Activated CD8-positive, alpha-beta memory T cell treated with anti-CD3 and anti-CD28 coated beads for 24 hours (primary cell): ENCODE measurements around the gene ONECUT3.
A peak's percentile ranks its signal among the peaks of the same experiment; 100 is the strongest.

Experiments used
- DNase-seq: peaks from one replicate; pipeline ENCODE4 v3.0.0-alpha.2; 2020

Gene ONECUT3

DNA sequence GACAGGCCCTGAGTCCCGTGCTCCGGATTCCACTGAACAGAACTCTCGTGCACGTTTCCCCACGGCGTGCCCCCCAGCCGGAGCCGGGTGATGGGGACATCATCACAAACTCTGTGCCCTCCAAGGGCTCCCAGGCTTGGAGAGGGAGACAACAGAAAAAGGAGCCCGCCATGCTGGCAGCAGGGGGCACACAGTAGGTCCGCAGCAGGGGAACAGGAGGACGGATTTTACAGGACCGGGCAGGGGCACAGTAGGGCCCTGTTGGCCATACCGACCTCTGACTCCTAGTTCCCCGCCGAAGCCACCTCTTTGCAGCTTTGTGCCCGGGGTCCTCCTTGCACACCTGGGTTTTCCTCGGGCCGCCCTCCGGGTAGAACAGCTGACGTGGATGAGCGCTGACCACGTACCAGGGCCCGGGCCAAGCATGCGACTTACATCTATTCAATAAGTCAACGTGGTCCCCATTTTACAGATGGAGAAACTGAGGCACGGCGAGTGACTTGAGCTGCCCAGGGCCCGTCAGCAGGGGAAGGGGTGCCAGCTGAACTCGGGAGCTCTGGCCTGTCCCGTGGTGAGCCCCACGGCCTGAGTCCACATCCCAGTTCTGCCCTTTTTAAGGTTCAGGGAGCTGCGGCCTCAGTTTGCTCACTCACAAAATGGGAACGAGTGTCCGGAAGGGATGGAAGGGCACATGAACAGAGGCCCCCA, 10.2 kb upstream of the ONECUT3 start:
- DNase-seq: no peak

- DNase-seq: no peak
Observed at GRCh38 chr19:1744133-1744665, 9.1 kb upstream of the ONECUT3 start.

DNA sequence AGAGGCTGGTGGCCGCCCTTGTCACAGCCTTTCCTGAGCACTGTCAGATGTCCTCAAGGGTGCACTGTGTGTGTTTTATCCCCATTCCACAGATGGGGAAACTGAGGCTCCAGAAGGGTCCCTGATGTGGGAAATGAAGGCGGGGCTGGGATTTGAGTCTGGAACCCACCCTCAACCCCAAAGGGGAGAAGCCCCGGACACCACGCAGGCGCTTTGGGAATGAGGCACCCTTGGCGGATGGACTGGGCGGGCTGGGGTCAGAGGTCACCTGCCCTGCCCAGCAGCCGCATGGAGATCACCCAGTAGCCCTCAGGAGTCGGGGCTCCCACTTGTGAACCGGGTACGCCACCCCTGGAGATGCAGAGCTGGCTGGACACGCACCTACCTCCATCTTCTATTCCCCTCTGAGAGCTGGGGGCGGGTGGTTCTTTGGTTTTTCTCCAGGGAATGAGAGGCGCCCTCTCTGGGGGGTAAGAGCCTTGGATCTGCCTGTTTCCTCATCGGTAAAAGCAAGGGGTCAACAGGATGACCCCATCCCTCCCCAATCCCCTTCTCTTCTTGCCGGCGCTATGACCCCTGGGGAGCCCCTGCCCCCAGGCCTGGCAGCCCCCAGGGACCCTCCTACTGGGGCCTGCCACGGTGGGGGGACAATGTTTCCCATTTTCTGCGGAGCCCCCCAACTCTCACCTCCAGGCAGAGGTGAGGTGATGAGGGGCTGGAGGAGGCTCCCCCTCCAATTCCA, 8.3 kb upstream of the ONECUT3 start:
- DNase-seq: no peak

DNA sequence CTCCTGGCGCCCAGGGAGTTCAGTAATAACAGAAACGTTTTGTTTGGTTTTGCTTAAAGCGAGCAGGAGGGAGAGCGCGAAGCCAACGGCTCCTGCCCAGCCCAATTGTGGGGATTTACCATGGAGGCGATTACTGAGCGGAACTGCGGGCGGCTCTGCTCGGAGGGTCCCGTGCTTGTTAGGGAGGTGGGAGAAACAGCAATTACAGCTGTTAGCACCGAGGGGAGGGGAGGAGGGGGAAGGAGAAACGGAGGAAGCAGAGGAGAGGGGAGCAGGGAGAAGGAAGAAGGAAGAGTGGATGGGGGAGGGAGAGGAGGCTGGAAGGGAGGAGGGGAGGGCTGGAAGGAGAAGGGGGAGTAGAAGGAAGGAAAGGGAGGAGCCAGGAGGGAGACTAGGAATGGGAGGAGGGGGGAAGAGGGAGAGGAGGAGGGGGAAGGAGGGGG, 7.7 kb upstream of the ONECUT3 start:
- DNase-seq: no peak

DNA sequence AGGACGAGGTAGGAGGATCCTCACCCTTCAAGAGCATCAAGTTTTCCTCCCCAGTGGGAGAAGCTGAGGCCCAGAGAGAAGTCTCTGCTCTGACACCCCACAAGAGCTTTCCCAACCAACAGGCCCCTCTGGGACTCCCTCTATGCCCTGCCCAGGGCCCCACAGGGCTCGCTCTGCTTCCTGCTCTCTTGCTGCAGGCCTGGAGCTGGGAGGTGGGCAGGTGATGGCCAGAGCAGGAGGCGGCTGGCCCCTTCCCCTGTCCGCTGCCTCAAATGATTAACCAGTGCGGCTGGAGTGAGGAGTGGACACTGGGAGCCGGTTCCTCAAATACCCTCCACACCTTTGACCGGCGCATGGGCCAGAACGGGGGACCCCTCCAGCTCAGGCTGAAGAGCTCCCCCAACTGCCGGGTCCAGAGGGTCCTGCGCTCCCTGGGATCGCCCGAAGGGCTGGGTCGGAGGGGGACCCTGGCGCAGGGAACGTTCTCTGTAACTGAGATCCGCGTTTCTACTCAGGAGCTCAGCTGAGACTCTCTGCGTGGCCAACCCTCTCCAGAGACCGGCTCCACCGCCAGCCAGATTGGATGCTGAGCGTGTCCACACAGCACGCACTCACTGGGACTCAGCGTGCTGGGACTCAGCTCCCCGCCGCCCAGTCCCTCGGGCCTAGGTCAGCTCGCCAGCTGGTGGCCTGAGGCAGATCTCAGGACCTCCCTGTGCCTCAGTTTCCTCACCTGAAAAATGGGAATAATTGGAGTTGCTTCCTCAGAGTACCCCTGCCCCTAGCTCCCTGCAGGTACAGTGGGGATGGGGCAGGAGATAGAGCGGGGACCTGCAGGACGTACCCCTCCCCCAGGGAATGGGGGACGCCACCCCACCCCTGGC, 6.7 kb upstream of the ONECUT3 start:
- peak; percentile 59 for DNase-seq

DNA sequence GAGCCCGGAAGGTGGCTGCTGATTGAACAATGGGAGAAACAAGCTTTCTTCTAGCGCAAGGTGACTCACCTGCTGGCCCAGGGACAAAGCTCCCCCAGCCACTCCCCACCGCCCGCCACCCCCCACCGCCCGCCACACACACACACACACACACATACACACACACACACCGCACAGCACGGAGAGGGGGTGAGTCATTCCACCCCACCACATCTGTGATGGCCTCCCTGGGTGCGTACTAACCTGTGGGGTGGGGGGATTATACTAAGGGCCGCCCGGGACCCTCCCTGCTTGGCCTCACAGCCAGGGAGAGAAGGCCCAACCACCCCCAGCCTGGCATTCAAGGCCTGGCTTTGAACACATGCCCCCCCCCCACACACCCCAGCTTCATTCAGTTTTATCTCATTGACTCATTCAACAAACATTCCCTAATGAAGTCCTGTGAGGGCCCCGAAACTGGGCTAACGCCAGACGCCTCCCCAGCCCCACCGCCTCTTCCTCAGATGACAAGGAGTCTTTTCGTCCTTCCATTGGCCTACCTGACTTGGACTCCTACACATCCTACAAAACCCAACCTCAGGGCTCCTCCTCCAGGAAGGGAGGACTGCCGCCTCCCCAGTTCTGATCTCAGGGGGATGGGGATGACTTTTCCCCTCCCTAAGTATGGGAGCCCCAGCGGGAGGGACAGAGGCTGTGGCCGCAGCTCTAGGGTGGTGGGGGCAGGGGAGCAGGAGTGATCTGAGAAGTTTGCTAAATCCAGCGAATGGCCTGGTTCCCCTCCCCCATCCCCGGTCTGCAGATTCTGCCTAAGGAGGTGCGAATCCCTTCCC, 5.8 kb upstream of the ONECUT3 start:
- DNase-seq: peak; percentile 68

GRCh38 chr19:1748115-1748872, 5.0 kb upstream of the ONECUT3 start:
- peak; percentile 59 for DNase-seq

DNA sequence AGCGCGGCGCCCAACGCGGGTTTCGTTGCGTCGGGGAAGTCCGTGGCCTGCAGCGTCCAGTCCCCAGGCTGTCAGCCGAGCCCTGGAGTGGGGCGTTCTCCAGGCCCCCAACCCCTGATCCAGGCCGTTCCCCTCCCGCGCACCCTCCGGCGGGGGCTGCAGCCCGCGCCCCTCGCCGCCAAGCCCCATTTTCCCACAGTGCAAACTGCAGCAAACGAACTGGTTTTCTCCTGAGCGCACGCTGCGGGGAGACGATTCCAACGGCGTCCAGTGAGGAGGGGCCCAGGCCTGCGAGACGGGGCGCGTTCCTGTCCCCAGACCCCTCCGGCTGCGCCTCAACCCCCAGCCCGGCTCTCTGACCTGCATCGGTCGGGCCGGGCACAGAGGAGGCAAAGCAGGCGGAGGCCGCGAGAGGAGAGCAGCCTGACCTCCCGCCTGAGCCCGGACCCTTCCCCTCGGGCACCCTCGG, 4.4 kb upstream of the ONECUT3 start:
- no peak for DNase-seq

DNA sequence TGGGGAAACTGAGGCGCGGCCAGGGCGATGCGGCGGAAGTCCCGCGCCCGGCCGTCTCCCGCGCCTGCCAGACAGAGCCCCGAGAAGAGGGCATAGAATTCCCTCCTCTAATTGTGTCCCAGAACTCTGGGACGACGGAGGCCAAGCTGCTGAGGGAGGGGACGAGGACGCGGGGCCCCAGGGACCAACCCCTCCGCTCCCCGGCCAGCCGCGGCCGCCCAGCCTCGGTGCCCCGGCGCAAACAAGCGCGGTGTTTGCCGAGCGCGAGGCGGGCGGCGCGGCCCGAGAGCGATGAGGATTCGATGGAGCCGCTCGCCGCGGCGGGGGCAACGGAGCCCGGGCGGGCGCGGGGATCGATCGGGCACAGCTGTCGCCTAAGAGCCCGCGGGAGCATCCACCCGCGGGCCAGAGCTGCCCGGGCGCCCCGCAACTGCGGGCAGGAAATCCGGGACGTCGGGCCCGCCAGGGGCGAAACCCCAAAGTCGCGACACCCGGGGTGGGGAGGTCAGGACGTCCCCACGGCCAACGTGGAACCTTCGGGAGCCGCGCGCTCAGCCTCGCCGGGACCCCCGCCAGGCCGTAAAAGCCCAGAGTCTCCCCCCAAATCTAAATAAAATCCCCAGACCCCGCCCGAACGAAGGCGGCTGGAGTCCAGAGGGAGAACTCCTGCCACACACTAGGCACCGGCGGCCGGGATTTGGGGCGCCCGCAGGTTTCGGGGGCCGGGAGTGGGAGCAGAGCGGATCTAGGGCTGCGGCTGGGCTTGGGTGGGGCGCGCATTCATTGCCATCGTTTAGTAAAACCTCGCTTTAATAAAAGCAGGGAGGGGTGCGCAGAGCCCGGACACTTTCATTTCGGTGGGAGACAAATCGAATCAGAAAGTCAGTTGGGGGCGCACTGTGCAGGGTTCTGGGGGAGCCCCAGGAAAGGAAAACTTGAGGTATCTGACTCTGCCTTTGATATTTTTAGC, 3.6 kb upstream of the ONECUT3 start:
- no peak for DNase-seq

DNA sequence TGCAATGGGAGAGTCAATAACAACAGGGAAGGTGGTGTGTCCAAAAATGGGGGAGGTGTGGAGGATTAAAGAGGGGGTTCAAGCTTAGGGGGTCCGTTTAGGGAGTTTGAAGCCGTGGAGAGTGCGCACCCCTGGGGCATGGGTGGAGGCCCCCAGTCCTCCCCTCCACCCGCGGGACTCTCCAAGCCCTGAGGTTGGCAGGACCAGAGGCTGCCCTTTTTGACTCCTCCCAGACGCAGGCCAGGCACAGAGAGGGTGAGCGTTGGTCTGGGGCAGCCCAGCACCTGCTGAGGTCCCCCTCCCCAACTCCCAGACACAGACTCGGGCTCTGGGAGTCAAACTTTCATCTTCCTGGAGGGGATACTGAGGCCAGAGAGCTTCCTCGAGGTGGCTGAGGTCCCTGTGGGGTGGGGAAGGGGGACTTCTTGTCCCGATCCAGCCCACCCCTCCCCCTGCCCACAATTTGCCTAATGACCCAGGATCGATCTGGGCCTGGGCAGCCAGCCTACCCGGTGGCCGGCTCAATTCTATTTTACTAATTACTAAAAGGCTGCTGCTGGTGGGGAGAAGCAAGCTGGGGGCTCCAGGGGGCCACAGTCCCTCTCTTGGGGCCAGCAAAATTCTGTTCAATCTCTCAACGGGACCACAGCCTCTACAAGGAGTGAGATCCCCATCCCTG, 2.8 kb upstream of the ONECUT3 start:
- no peak for DNase-seq

DNA sequence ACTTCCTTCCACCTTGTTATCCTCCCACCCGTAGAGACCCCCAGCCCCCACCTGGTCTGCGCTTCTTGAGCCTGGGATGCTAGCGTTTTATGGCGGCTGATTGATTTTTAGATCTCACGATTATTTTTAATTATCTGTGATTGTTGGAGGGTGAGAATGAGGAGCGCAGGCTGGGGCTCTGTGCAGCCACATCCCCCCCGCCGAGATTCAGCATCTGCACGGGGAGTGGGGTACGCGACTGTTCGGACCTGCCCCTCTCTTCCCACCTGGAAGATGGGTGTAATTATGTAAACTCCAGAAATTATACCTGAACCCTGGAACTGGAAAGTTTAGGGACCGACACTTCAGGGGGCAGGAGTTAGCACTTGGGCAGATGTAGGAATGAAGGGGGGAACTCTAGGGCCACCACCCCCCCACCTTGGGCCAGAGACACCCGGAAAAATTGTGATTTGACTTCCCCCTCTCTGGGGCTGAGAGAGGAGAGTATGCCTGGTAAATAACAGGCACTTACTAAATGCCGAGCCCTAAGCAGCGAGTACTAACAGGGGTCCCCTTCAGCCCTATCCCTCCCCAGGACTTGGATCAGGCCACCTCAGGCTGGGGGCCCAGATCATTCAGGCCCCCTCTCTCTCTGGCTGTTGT, 1.8 kb upstream of the ONECUT3 start:
- no peak for DNase-seq

DNA sequence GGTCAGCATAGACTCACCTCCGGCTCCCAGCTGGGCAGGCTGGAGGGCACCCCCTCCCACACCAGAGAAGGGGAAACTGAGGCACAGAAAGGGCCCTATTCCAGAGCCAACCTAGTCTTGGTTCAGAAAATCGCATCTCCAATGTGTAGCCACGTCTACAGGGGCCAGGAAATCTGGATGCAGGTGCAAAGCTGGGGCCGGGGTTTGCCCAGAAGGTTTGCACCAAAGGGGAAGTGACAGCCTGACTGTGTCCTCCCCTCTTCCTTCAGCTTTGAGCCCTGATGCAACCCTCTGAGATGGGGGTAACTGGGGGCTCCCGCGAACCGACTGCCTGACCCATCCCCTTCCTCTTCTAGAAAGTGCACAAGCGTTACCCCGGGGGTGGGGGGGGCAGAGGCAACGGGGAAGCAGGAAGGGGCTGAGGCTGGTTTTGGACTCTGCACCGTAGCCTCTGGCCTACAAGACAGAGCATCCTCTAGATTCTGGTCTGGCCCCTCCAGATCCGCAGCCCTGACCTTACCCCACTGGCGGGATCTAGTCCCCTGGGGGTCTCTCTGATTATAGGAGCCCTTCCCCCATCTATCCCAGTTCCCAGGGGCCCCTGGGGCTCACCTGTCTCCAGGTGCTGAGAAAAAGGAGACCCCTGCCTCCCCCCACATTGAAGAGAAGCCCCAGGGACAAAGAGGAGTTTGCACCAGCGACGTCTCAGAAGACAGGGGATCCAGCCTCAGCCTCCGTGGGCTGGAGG, 1.1 kb upstream of the ONECUT3 start:
- no peak for DNase-seq

- DNase-seq: no peak
Observed at GRCh38 chr19:1754018-1754635, 821 bp downstream of the ONECUT3 start.

DNA sequence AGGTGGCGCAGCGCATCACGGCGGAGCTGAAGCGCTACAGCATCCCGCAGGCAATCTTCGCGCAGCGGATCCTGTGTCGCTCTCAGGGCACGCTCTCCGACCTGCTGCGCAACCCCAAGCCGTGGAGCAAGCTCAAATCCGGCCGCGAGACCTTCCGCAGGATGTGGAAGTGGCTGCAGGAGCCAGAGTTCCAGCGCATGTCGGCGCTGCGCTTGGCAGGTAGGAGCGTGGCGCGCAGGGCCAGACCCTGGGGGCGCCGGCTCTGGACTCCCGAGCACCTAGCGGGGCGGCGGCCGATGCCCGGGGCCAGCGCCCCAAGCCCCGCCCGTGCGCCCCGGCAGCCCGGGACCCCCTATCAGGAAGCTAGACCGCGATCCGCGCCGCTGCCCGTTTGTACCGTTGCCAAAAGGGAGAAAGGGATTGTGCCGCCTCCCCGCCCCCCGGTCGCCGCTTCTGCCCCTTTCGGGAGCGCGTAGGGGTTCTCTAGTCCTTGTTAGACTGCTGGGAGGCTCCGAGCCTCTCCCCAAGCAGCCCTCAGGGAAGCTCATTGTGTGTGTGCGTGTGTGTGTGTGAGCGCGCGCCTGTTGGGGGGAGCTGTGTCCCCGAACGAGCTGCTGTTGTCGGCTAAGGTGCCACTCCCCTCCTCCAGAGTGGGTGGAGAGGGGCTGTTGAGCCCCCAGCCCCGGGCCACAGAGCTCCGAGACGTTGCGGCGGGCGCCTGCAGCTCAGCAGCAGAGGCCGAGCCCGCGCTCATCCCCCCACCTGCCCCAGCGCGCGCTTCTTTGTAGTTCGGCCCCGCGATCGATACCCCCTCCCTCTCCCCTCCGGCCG, 1.5 kb downstream of the ONECUT3 start:
- DNase-seq: no peak

DNA sequence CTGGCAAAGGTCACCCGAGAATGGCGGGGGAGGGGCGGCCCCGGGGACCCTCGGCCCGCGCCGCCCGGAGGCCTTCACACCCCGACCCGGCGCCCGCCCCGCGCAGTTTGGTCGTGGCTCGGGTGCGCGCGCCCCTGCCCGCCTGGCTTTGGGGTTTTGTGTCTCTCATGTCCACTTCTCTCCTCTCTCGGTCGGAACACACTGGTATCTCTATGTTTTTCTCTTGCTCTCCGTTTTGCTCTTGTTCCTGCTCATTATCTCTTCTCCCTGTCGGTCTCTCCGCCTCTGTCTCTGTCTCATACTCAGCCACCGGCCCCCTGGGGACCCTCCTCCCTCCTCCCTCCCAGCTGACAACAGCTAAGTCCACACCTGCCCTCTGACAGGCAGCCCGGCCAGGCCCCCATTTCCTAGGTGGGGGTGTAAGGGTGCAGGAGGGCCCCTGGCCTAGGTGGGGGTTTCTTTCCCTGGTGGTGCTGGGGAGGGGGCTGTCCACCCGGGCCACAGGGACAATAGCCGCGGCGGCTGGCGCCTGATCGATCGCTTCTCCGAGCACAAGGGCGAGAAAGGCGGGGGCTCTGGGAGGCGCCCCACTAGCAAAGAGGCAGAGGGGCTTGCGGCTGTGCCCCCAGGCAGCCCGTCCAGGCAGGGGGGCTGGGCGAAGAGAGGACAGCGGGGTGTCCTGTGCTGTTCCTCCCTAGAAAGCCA, 2.3 kb downstream of the ONECUT3 start:
- no peak for DNase-seq

DNA sequence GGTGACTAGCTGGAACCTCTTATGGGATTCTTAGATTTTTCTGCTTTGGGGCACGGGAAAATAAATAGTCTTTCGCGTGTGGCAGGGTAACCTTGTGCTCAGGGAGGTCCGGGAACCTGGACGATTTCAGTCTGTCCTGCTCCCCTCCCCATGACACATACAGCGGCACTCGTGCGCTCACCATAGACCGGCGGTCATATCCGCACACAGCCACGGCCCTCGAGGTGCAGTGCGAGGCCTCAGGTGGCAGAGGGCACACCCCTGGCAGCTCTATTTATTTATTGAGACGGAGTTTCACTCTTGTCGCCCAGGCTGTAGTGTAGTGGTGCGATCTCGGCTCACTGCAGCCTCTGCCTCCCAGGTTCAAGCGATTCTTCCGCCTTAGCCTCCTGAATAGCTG, 3.0 kb downstream of the ONECUT3 start:
- DNase-seq: no peak
